GM12878 (cell line): ENCODE data around the gene CFAP54. TPM values are rescaled to one million over a fixed set of nuclear protein-coding genes. Genes with fewer than 3 reads are reported as not detected.
A peak's percentile ranks its signal among the peaks of the same experiment; 100 is the strongest.

ENCODE experiments used
- ATF3 ChIP-seq: IDR thresholded peaks from 2 replicates; pipeline ENCODE4 v1.6.1; 2011; ENCODE audit warnings: low read depth, mild to moderate bottlenecking, low read length, moderate library complexity, borderline replicate concordance; ENCODE audit errors: extremely low read depth
- DPF2 ChIP-seq: fragments of 450-650 bp; IDR thresholded peaks from 2 replicates; pipeline ENCODE4 v1.6.1; 2017; ENCODE audit warnings: mild to moderate bottlenecking
- ETV6 ChIP-seq, 2 experiments: fragments of 450-650 bp in 1 of 2; IDR thresholded peaks in 1 of 2; conservative IDR thresholded peaks in 1 of 2; 2 replicates each; pipeline ENCODE4 v1.6.1; 2014; ENCODE audit warnings: antibody characterized with exemption in 1 of 2, borderline replicate concordance in 1 of 2, low read depth in 1 of 2, mild to moderate bottlenecking in 1 of 2, moderate library complexity in 1 of 2
- IKZF2 ChIP-seq, 2 experiments: fragments of 450-650 bp; IDR thresholded peaks; 2 replicates each; pipeline ENCODE4 v1.6.1; 2017; ENCODE audit warnings: mild to moderate bottlenecking in 2 of 2, moderate library complexity in 2 of 2
- IRF3 ChIP-seq: fragments of 450-650 bp; IDR thresholded peaks from 2 replicates; pipeline ENCODE4 v1.6.1; 2014; ENCODE audit warnings: mild to moderate bottlenecking
- IRF4 ChIP-seq: IDR thresholded peaks from 2 replicates; pipeline ENCODE4 v1.6.1; 2011; ENCODE audit warnings: low read depth, low read length
- JUNB ChIP-seq: IDR thresholded peaks from 2 replicates; pipeline ENCODE4 v1.6.1; 2016; ENCODE audit warnings: antibody characterized with exemption, mild to moderate bottlenecking
- MTA2 ChIP-seq: fragments of 450-650 bp; IDR thresholded peaks from 2 replicates; pipeline ENCODE4 v1.6.1; 2016; ENCODE audit warnings: low read depth, mild to moderate bottlenecking, moderate library complexity
- NRF1 ChIP-seq: conservative IDR thresholded peaks from 2 replicates; pipeline ENCODE4 v1.6.1; 2011; ENCODE audit warnings: mild to moderate bottlenecking, low read depth, low read length, improper control_type of control experiment
- POU2F2 ChIP-seq: IDR thresholded peaks from 3 replicates; pipeline ENCODE4 v1.6.1; 2011; ENCODE audit warnings: low read depth, mild to moderate bottlenecking, low read length, borderline replicate concordance
- RB1 ChIP-seq: fragments of 450-650 bp; formaldehyde crosslinking; IDR thresholded peaks from 2 replicates; pipeline ENCODE4 v1.6.1; 2017; ENCODE audit warnings: mild to moderate bottlenecking, borderline replicate concordance
- RFX5 ChIP-seq: IDR thresholded peaks from 2 replicates; pipeline ENCODE4 v1.6.1; 2011; ENCODE audit warnings: low read depth, low read length, improper control_type of control experiment
- RUNX3 ChIP-seq: IDR thresholded peaks from 2 replicates; pipeline ENCODE4 v1.6.1; 2012; ENCODE audit warnings: low read length, inconsistent platforms
- SP1 ChIP-seq: IDR thresholded peaks from one replicate; pipeline ENCODE4 v1.6.1; 2011; ENCODE audit warnings: low read depth, low read length
- SREBF1 ChIP-seq: IDR thresholded peaks from 2 replicates; pipeline ENCODE4 v1.6.1; 2012; ENCODE audit warnings: mild to moderate bottlenecking, low read length
- SRF ChIP-seq, 2 experiments: IDR thresholded peaks; 2 replicates each; pipeline ENCODE4 v1.6.1; 2011; ENCODE audit warnings: low read depth in 2 of 2, low read length in 2 of 2, mild to moderate bottlenecking in 1 of 2, moderate library complexity in 1 of 2
- STAT1 ChIP-seq: fragments of 450-650 bp; conservative IDR thresholded peaks from 2 replicates; pipeline ENCODE4 v1.6.1; 2014; ENCODE audit warnings: antibody characterized with exemption, mild to moderate bottlenecking
- ZNF274 ChIP-seq: IDR thresholded peaks from one replicate; pipeline ENCODE4 v1.8.0; 2011; ENCODE audit not compliant: insufficient read length, insufficient read depth
- ZSCAN29 ChIP-seq: fragments of 450-650 bp; IDR thresholded peaks from 2 replicates; pipeline ENCODE4 v1.6.1; 2017; ENCODE audit warnings: mild to moderate bottlenecking, moderate library complexity
- polyA plus RNA-seq, 11 experiments: library from polyadenylated mRNA; depleted of rRNA in 4 of 11; unstranded in 6 of 11; stranded (reverse) in 5 of 11; fragments of >200 nt; fragmentation: Nextera tagmentation in 4 of 11; fragmentation: Illumina TruSeq in 1 of 11; extraction: Ambion mirVana in 4 of 11; extraction: Trizol in 1 of 11; gene quantifications; 1 replicate in 1 of 11; 2 replicates in 10 of 11; pipeline versions ENCODE4 v1.2.1 to v1.2.3, GENCODE V29; 2011 to 2016; ENCODE audit warnings: inconsistent platforms in 2 of 11, missing spikeins in 2 of 11, low read depth in 1 of 11
- total RNA-seq, 4 experiments: library from RNA; depleted of rRNA in 3 of 4; stranded (reverse); fragments of >200 nt in 3 of 4; fragmentation: Illumina TruSeq in 1 of 4; extraction: Trizol in 1 of 4; gene quantifications; 2 replicates each; pipeline versions ENCODE4 v1.2.1 to v1.2.3, GENCODE V29; 2013 to 2021
- TF ChIP-seq, protein P1 (sequence below): IDR thresholded peaks from 2 replicates; pipeline ENCODE4 v1.6.1; 2012; ENCODE audit warnings: improper control_type of control experiment, low read depth, low read length; ENCODE audit not compliant: insufficient replicate concordance
- TF ChIP-seq, protein P2 (sequence below): IDR thresholded peaks from 2 replicates; pipeline ENCODE4 v1.6.1; 2012; ENCODE audit warnings: low read depth, low read length, improper control_type of control experiment
- TF ChIP-seq, protein P3 (sequence below): fragments of 450-650 bp; IDR thresholded peaks from 2 replicates; pipeline ENCODE4 v1.6.1; 2016; ENCODE audit warnings: mild to moderate bottlenecking
- TF ChIP-seq, protein P4 (sequence below): IDR thresholded peaks from 2 replicates; pipeline ENCODE4 v1.6.1; 2012; ENCODE audit warnings: low read length, inconsistent platforms

CFAP54 gene
- total and polyA plus RNA-seq, 10 of the 15 experiments (the other 5 are each of a cell fraction or from before 2014, with no cell fraction given) = 0.19 to 1.5 (median 0.56) TPM

GRCh38 chr12:96514328-96514727, 25.0 kb downstream of the CFAP54 start (continued):
- TF ChIP-seq, protein P1, sequence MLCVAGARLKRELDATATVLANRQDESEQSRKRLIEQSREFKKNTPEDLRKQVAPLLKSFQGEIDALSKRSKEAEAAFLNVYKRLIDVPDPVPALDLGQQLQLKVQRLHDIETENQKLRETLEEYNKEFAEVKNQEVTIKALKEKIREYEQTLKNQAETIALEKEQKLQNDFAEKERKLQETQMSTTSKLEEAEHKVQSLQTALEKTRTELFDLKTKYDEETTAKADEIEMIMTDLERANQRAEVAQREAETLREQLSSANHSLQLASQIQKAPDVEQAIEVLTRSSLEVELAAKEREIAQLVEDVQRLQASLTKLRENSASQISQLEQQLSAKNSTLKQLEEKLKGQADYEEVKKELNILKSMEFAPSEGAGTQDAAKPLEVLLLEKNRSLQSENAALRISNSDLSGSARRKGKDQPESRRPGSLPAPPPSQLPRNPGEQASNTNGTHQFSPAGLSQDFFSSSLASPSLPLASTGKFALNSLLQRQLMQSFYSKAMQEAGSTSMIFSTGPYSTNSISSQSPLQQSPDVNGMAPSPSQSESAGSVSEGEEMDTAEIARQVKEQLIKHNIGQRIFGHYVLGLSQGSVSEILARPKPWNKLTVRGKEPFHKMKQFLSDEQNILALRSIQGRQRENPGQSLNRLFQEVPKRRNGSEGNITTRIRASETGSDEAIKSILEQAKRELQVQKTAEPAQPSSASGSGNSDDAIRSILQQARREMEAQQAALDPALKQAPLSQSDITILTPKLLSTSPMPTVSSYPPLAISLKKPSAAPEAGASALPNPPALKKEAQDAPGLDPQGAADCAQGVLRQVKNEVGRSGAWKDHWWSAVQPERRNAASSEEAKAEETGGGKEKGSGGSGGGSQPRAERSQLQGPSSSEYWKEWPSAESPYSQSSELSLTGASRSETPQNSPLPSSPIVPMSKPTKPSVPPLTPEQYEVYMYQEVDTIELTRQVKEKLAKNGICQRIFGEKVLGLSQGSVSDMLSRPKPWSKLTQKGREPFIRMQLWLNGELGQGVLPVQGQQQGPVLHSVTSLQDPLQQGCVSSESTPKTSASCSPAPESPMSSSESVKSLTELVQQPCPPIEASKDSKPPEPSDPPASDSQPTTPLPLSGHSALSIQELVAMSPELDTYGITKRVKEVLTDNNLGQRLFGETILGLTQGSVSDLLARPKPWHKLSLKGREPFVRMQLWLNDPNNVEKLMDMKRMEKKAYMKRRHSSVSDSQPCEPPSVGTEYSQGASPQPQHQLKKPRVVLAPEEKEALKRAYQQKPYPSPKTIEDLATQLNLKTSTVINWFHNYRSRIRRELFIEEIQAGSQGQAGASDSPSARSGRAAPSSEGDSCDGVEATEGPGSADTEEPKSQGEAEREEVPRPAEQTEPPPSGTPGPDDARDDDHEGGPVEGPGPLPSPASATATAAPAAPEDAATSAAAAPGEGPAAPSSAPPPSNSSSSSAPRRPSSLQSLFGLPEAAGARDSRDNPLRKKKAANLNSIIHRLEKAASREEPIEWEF = no peak
- TF ChIP-seq POU2F2 = peak; percentile 99
- no peak for TF ChIP-seq ZSCAN29
- peak; percentile 42 for TF ChIP-seq RUNX3
- no peak for TF ChIP-seq SP1
- no peak for TF ChIP-seq ATF3
- TF ChIP-seq, protein P2, sequence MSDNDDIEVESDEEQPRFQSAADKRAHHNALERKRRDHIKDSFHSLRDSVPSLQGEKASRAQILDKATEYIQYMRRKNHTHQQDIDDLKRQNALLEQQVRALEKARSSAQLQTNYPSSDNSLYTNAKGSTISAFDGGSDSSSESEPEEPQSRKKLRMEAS = no peak
- no peak for TF ChIP-seq NRF1
- TF ChIP-seq, protein P3, sequence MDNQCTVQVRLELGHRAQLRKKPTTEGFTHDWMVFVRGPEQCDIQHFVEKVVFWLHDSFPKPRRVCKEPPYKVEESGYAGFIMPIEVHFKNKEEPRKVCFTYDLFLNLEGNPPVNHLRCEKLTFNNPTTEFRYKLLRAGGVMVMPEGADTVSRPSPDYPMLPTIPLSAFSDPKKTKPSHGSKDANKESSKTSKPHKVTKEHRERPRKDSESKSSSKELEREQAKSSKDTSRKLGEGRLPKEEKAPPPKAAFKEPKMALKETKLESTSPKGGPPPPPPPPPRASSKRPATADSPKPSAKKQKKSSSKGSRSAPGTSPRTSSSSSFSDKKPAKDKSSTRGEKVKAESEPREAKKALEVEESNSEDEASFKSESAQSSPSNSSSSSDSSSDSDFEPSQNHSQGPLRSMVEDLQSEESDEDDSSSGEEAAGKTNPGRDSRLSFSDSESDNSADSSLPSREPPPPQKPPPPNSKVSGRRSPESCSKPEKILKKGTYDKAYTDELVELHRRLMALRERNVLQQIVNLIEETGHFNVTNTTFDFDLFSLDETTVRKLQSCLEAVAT = peak; percentile 42; the same call in 1 of the 2 replicates
- TF ChIP-seq ETV6 (conservative IDR thresholded peaks at IDR 0.05 in 1 of 2, IDR thresholded peaks at IDR 0.05 in 1 of 2; ENCODE audit: borderline replicate concordance in 1 of 2, low read depth in 1 of 2) = no peak
- peak in 1 of 2 experiments; percentile 37; a peak in 1 of 4 replicates for TF ChIP-seq IKZF2 (IDR thresholded peaks at IDR 0.05)
- TF ChIP-seq RB1 = no peak
- TF ChIP-seq IRF4 = 0 out of 2 replicates have a peak, but pooled peaks have one; percentile 49
- no peak for TF ChIP-seq SREBF1
- TF ChIP-seq, protein P4, sequence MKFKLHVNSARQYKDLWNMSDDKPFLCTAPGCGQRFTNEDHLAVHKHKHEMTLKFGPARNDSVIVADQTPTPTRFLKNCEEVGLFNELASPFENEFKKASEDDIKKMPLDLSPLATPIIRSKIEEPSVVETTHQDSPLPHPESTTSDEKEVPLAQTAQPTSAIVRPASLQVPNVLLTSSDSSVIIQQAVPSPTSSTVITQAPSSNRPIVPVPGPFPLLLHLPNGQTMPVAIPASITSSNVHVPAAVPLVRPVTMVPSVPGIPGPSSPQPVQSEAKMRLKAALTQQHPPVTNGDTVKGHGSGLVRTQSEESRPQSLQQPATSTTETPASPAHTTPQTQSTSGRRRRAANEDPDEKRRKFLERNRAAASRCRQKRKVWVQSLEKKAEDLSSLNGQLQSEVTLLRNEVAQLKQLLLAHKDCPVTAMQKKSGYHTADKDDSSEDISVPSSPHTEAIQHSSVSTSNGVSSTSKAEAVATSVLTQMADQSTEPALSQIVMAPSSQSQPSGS = no peak
- TF ChIP-seq DPF2 = no peak
- TF ChIP-seq RFX5 = no peak
- TF ChIP-seq MTA2 = 0 out of 2 replicates have a peak, but pooled peaks have one; percentile 31
- TF ChIP-seq JUNB = peak; percentile 23; the same call in 1 of the 2 replicates
- TF ChIP-seq ZNF274 = no peak
- no peak for TF ChIP-seq IRF3
- no peak for TF ChIP-seq SRF (IDR thresholded peaks at IDR 0.05; ENCODE audit: low read depth in 2 of 2, low read length in 2 of 2)
- TF ChIP-seq STAT1 = no peak
